ENCODE measurements around the gene CECR2. TPM values are rescaled to one million over a fixed set of nuclear protein-coding genes. Genes with fewer than 3 reads are reported as not detected.
"Not testable (repeated sequence)": the region's sequence is repeated elsewhere in the genome, so short reads cannot be mapped to it uniquely, and the experiment has no call there.

The CECR2 gene
- total RNA-seq, 3 donors from 2014 or later: 0.05 to 0.14 (median 0.08) TPM

GRCh38 chr22:17554814-17555213 is 185.6 kb downstream of the CECR2 start:
- H3K4me3 Mint-ChIP-seq: no peak overlapping the region
- H3K4me1 Mint-ChIP-seq (ENCODE audit: low read depth): no peaks in the 10 kb centered on the region
- DNase-seq (no peak), ATAC-seq (no peak)
- no peaks in the 10 kb centered on the region for H3K9me3 Mint-ChIP-seq
- no peaks in the 10 kb centered on the region for H3K36me3 Mint-ChIP-seq (ENCODE audit: insufficient read depth)
- peaks cover 4% of the 10 kb centered on the region for H3K27me3 Mint-ChIP-seq (ENCODE audit: low read depth)

GRCh38 chr22:17559188-17559587 is 189.9 kb downstream of the CECR2 start:
- Mint-ChIP-seq H3K4me3 (no peak overlapping the region), H3K9me3 (no peaks in the 10 kb centered on the region), H3K36me3 (ENCODE audit: insufficient read depth) (no peaks in the 10 kb centered on the region), H3K27me3 (ENCODE audit: low read depth) (peaks cover 7% of the 10 kb centered on the region), H3K4me1 (ENCODE audit: low read depth) (no peaks in the 10 kb centered on the region)
- ATAC-seq (no peak), DNase-seq (no peak)

- H3K9me3 Mint-ChIP-seq: no peaks in the 10 kb centered on the region
- H3K4me1 Mint-ChIP-seq (ENCODE audit: low read depth): no peaks in the 10 kb centered on the region
- DNase-seq (no peak), ATAC-seq (no peak)
- H3K27me3 Mint-ChIP-seq (ENCODE audit: low read depth): peaks cover 10% of the 10 kb centered on the region
- no peak within 1 kb of the TSS for H3K4me3 Mint-ChIP-seq
- no peaks in the 10 kb centered on the region for H3K36me3 Mint-ChIP-seq (ENCODE audit: insufficient read depth)
These were observed 193.9 kb downstream of the CECR2 start, which contains the start of gene SLC25A18 for GRCh38 chr22:17562906-17563870. SLC25A18 (plus strand) TSS chr22:17563498; CDS start chr22:17579945, 16,447 bp downstream.

- Mint-ChIP-seq H3K4me3 (no peak overlapping the region), H3K4me1 (ENCODE audit: low read depth) (no peaks in the 10 kb centered on the region), H3K36me3 (ENCODE audit: insufficient read depth) (no peaks in the 10 kb centered on the region), H3K27me3 (ENCODE audit: low read depth) (peaks cover 8% of the 10 kb centered on the region), H3K9me3 (no peaks in the 10 kb centered on the region)
- ATAC-seq: no peak
- no peak for DNase-seq
These were observed 194.7 kb downstream of the CECR2 start for GRCh38 chr22:17563936-17564391.

GRCh38 chr22:17566016-17566687 is 196.9 kb downstream of the CECR2 start:
- H3K27me3 Mint-ChIP-seq (ENCODE audit: low read depth): peaks cover 18% of the 10 kb centered on the region
- H3K4me1 Mint-ChIP-seq (ENCODE audit: low read depth); DNase-seq; H3K9me3 Mint-ChIP-seq; H3K36me3 Mint-ChIP-seq (ENCODE audit: insufficient read depth); ATAC-seq; H3K4me3 Mint-ChIP-seq: not testable (repeated sequence)

- DNase-seq (no peak), ATAC-seq (no peak)
- no peak overlapping the region for H3K4me3 Mint-ChIP-seq
- H3K36me3 Mint-ChIP-seq (ENCODE audit: insufficient read depth): no peaks in the 10 kb centered on the region
- H3K9me3 Mint-ChIP-seq: no peaks in the 10 kb centered on the region
- no peaks in the 10 kb centered on the region for H3K4me1 Mint-ChIP-seq (ENCODE audit: low read depth)
- H3K27me3 Mint-ChIP-seq (ENCODE audit: low read depth): peaks cover 21% of the 10 kb centered on the region
These were observed 197.5 kb downstream of the CECR2 start for GRCh38 chr22:17566776-17567175.

GRCh38 chr22:17569971-17570511 is 200.8 kb downstream of the CECR2 start:
- Mint-ChIP-seq H3K36me3 (ENCODE audit: insufficient read depth) (no peaks in the 10 kb centered on the region), H3K9me3 (no peaks in the 10 kb centered on the region), H3K27me3 (ENCODE audit: low read depth) (peaks cover 27% of the 10 kb centered on the region), H3K4me1 (ENCODE audit: low read depth) (no peaks in the 10 kb centered on the region), H3K4me3 (no peak overlapping the region)
- ATAC-seq (no peak), DNase-seq (no peak)

- H3K27me3 Mint-ChIP-seq (ENCODE audit: low read depth): peaks cover 26% of the 10 kb centered on the region
- H3K36me3 Mint-ChIP-seq (ENCODE audit: insufficient read depth): no peaks in the 10 kb centered on the region
- ATAC-seq (no peak), DNase-seq (no peak)
- no peak overlapping the region for H3K4me3 Mint-ChIP-seq
- no peaks in the 10 kb centered on the region for H3K9me3 Mint-ChIP-seq
- no peaks in the 10 kb centered on the region for H3K4me1 Mint-ChIP-seq (ENCODE audit: low read depth)
These were observed 201.8 kb downstream of the CECR2 start for GRCh38 chr22:17570851-17571631.

GRCh38 chr22:17575151-17575550 is 205.9 kb downstream of the CECR2 start:
- H3K4me1 Mint-ChIP-seq (ENCODE audit: low read depth): no peaks in the 10 kb centered on the region
- no peaks in the 10 kb centered on the region for H3K36me3 Mint-ChIP-seq (ENCODE audit: insufficient read depth)
- DNase-seq (no peak), ATAC-seq (no peak)
- H3K4me3 Mint-ChIP-seq: no peak overlapping the region
- no peaks in the 10 kb centered on the region for H3K9me3 Mint-ChIP-seq
- H3K27me3 Mint-ChIP-seq (ENCODE audit: low read depth): peaks cover 24% of the 10 kb centered on the region

- H3K4me1 Mint-ChIP-seq (ENCODE audit: low read depth): no peaks in the 10 kb centered on the region
- ATAC-seq: no peak
These were observed 206.4 kb downstream of the CECR2 start for GRCh38 chr22:17575681-17576080.

GRCh38 chr22:17576470-17576869 is 207.2 kb downstream of the CECR2 start:
- Mint-ChIP-seq H3K27me3 (ENCODE audit: low read depth) (peaks cover 14% of the 10 kb centered on the region), H3K36me3 (ENCODE audit: insufficient read depth) (no peaks in the 10 kb centered on the region), H3K9me3 (no peaks in the 10 kb centered on the region), H3K4me1 (ENCODE audit: low read depth) (no peaks in the 10 kb centered on the region), H3K4me3 (no peak overlapping the region)
- no peak for DNase-seq
- peak; percentile 21 to 30 for ATAC-seq

More at GRCh38 chr22:17575681-17576080, 206.4 kb downstream of the CECR2 start:
- no peaks in the 10 kb centered on the region for H3K36me3 Mint-ChIP-seq (ENCODE audit: insufficient read depth)
- no peaks in the 10 kb centered on the region for H3K9me3 Mint-ChIP-seq
- H3K4me3 Mint-ChIP-seq: no peak overlapping the region
- H3K27me3 Mint-ChIP-seq (ENCODE audit: low read depth): peaks cover 21% of the 10 kb centered on the region
- DNase-seq: no peak

- Mint-ChIP-seq H3K4me3 (no peak overlapping the region), H3K36me3 (ENCODE audit: insufficient read depth) (no peaks in the 10 kb centered on the region), H3K4me1 (ENCODE audit: low read depth) (no peaks in the 10 kb centered on the region), H3K27me3 (ENCODE audit: low read depth) (peaks cover 9% of the 10 kb centered on the region), H3K9me3 (no peaks in the 10 kb centered on the region)
- ATAC-seq: no peak
- DNase-seq: no peak
These were observed 209.0 kb downstream of the CECR2 start for GRCh38 chr22:17578136-17578754.

- no peaks in the 10 kb centered on the region for H3K4me1 Mint-ChIP-seq (ENCODE audit: low read depth)
- H3K36me3 Mint-ChIP-seq (ENCODE audit: insufficient read depth): no peaks in the 10 kb centered on the region
- ATAC-seq: no peak
- no peak for DNase-seq
- H3K4me3 Mint-ChIP-seq: no peak overlapping the region
- no peaks in the 10 kb centered on the region for H3K9me3 Mint-ChIP-seq
- peaks cover 4% of the 10 kb centered on the region for H3K27me3 Mint-ChIP-seq (ENCODE audit: low read depth)
These were observed 210.3 kb downstream of the CECR2 start for GRCh38 chr22:17579535-17579981.
